Activated CD4-positive, alpha-beta T cell treated with anti-CD3 and anti-CD28 coated beads for 4 hours (primary cell): Measurements from ENCODE around the gene GZMA.
"Not testable (repeated sequence)": the region's sequence is repeated elsewhere in the genome, so short reads cannot be mapped to it uniquely, and the experiment has no call there.

Experiments used
- DNase-seq, 2 donors: peaks; one replicate each; pipeline ENCODE4 v3.0.0-alpha.2; 2020

GZMA gene

DNA sequence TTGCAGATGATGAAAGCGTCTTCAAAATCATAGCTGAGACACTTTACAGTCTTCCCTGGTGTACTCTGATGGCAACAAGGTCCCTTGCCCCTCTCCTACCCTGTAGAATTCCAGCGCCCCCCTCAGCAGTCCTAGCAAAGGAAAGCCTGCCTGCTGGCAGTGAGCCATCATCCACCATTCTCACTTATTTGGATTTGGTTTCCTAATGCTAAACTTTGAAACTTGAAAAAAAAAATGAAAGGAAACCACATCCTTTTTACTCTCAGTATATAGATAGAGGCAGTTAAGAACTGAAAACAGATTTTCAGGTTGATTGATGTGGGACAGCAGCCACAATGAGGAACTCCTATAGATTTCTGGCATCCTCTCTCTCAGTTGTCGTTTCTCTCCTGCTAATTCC, at the start of gene GZMA:
GZMA (plus strand) TSS at position 299 of the 400 bp plus-strand sequence; CDS start at position 336, 37 bp downstream.
- DNase-seq, result peak; percentile 9 to 23

DNA sequence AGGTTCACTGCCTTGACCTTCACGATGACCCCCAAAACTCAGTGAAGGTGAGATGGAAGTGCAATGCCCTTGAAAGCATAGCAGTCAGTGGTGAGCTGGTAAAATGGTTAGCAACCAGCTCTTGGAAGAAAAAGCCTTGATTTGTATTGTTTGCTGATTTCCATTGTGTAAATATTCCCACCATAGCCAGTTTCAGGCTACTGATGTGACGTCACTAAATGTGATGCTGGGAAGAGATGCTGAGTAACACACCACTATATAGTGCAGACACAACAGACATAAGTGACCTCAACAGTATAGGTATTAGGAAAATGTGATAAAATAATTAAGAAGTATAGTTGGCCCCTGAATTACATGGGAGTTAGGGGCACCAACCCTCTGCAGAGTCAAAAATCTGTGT, 47.3 kb upstream of the GZMA start:
- no peak for DNase-seq

DNA sequence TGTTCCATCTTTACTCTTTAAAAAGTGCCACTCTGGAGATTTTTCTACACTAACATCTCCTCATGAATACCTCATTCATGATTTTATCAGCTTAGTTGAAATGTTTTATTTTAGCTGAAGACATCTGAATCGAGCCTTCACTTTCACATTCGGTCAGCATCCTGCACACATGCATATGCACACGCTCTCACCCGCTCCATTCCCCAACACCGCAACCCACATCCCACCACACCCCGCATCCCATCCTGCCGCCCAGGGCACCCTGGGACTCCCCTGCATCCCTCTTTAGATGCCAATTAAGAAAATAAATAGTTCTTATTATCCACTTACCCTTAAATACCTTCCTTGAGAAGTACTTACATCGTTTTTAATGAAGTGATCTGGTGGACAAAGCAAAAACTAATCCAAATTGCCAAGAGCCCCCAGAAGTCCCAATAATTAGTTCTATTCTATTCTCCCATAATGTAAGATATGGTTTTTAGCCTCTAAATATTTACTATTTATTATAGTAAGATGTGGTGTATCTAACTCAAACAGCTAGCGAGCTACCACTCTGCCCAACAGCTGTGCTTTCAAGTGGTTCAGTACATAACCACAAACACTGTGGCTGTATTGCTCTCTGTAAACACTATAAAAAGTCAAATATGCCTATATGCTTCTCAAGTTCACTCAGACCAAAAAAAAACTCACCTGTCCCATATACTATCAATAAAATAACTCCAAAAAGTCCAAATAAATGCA, 40.2 kb upstream of the GZMA start:
- DNase-seq, result peak; percentile 20 to 22

DNA sequence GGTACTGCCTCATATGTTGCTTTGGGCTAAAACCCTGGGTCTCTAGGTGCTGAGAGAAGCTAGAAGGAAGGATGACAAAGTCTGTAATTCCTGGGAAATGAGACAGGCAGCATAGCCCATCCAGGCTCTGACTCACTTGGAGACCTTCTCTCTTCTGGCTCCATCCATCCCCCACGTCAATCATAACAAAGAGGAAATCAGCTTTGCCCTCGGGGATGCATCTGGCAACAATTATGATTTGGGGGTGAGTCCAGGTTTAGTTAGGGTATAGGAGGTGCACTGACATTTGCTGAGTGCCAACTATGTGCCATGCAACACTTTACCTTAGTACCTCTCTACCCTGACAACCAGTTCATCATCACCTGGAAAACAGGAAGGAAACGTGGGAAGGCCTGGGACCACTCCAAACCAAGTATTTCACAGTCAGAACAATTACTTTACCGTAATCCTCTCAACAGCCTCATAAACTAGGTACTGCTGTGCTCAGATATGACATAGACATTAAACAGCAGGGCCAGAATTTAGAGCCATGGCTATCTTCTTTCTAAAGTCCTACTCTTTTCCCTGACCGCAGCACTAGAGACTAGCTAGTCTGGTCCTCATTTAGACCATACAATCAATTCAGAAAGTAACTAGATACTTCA, 39.1 kb upstream of the GZMA start:
- no peak for DNase-seq

DNA sequence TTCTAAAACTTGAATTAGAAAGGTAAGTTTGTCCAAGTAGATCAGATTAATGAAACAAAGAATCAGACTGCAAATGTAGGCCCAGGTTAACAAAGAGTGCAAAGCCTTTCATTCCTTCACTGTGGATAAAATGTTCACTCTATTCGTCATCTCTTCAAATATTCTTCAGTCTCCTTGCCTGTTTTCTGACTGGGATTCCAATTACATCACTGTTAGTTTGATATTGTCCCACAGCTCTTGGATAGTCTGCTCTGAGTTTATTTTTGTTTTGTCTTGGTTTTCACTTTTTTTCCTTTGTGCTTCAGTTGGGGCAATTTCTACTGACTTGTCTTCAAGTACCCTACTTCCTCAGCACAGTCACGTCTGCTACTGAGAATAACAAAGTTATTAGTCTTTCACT, 38.5 kb upstream of the GZMA start:
- no peak for DNase-seq

DNA sequence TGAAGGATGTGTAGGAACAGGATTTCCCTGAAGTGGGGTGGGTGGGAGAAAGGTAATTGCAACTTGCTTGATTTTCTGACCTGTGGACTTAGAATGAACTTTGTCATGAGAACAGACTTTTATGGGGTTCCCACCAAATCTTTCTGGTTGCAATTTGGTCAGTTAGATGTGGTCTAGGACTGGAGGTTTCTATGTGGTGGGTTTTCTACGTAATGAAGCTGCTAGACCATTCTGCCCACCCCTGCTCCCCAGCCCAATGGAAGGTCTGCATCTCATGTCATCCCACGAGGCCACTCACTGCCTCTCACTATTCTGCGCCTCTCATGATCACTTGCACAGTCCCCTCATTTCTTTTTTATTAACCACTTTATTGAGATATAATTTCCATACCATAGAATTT, 37.9 kb upstream of the GZMA start:
- DNase-seq, result no peak

DNA sequence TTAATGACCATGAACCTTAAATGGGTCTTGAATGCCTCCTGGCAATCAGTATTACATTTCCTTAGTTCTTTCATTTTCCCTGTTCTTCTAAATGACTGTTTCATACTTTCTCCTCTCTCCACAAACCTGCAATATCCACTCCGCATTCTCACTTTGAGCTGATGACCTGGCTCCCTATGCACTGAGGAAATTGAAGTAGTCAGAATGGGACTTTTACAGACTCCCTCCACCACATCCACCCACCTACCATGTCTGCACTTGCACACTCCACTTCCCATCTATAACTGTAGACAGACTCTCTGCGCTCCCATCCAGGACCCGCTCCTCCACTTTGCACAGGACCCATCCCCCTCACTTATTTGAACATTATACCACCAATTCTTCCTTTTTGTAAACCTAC, 36.2 kb upstream of the GZMA start:
- DNase-seq, result no peak

DNA sequence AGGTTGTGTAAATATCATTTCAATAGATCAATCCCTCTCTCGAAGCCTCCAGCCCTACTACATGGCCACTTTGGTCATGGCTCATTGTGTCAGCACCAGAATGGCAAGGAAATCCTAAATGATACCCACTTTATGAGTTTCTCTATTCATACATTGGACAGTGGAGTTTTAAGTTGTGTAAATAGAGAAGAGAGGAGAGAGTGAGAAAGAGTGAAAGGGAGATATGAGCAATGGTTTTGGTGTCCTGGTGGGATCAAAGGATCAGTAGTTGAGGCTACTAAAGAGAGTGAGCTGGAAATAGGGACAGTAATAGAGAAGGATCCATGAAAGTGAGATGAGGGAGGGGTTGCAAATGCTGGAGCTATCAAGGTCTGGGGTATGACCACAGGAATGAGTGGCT, 31.5 kb upstream of the GZMA start:
- DNase-seq, result no peak

DNA sequence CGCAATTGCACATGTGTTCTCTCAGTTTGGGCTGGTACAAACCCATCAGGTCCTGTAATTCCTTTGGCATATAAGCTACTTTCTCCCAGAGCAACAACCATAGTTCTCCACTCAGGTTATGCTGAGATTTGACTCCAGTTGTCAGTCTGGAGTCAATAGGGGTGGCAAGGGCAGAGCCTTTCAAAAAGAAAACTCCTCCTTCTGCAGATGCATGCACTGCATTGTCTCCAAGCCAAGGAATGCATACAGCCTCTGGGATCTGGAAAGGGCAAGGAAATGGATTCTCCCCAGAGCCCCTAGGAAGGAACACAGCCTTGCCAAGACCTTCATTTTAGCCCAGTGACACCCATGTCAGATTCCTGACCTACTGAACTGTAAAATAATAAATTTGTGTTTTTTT, 31.0 kb upstream of the GZMA start:
- no peak for DNase-seq

DNA sequence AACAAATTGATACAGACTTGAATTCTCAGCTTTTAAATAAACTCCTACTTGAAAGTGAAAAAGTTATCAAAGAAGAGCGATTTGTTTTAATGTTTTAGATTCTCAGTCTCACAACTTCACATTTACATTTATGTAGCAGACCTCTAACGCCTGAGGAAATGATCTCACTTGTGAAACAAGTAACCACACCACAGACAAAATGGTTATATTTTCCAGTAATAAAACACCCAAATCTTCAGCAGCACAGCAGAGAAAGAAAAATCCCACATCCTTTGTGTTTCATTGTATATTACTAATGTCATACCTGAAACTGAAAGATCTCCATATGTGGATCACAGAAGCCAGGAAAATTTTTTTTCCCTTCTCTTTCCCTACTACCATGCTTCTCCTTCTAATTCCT, 29.8 kb upstream of the GZMA start:
- no peak for DNase-seq

DNA sequence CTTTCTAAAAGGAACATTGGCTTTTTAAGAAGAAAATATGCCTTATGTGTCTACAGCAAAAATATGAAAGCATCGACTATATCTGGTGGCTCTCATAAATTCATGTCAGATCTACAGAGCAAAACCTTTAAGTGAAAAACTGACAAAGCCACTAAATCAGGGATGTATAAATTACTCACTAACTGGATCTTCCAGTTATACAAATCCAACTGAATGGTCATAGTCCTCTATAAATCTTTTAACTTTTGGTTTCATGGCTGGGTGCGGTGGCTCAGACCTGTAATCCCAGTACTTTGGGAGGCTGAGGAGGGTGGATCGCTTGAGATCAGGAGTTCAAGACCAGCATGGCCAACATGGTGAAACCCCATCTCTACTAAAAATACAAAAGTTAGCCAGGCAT, 29.2 kb upstream of the GZMA start:
- DNase-seq, result no peak

DNA sequence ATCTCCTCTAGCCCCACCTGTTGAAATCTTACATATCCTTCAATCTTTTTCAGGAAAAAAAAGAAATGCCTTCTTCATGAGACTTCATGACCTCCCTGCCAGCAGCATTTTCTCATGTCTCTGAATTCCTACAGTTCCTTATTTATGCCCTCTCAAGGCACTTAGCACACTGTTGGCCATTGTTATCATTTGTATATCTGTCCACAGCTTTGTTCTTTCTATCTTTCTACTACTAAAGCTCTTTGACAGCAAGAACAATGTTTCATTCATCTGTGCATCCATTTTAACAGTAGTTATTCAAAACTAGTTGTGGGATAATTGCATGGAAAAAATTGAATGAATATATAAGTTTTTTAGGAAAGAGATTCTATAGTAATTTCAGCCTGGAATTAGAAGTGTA, 20.9 kb upstream of the GZMA start:
- no peak for DNase-seq

DNA sequence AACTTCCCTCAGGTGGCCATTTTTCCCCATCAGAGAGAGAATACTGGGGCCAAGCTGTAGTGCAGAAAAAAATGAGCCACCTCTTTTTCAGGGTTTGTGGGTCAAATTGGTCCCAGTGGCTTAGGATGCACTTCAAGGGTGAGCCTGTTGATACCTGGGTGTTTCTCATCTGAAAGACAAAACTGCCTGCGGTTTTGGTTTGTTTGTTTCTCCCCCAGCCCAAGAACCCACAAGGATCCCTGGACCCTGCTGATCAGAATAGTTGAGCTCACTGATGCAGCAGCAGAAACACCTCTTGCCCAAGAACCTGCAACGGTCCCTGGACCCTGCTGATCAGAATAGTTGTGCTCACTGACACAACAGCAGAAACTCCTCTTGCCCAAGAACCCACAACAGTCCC, 13.1 kb upstream of the GZMA start:
- DNase-seq, result not testable (repeated sequence)

DNA sequence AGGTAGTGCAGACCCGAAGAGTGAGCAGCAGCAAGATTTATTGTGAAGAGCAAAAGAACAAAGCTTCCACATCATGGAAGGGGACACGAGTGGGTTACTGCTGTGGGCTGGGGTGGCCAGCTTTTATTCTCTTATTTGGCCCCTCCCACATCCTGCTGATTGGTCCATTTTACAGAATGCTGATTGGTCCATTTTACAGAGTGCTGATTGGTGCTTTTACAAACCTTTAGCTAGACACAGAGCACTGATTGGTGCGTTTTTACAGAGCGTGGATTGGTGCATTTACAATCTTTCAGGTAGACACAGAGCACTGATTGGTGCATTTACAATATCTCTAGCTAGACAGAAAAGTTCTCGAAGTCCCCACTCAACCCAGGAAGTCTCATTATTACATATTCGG, 11.4 kb upstream of the GZMA start:
- DNase-seq, result not testable (repeated sequence)

DNA sequence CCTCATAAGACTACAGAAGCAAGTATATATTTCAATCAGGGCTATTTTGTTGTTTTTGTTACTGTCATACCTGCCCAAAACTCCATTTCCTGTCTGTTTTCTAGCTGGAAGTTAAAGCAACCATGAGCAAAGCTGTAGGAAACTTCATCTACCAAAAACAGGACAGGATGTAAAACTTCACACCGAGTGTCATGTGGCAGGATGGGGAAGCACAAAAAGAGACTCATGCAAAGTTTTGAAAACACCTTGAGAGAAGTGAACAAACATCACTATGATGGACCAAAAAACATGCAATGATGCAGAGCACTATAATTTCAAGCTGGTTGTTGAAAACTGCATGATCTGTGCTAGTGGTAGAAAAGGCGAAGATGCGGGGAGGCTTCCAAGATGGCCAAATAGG, 6.3 kb upstream of the GZMA start:
- DNase-seq, result no peak

DNA sequence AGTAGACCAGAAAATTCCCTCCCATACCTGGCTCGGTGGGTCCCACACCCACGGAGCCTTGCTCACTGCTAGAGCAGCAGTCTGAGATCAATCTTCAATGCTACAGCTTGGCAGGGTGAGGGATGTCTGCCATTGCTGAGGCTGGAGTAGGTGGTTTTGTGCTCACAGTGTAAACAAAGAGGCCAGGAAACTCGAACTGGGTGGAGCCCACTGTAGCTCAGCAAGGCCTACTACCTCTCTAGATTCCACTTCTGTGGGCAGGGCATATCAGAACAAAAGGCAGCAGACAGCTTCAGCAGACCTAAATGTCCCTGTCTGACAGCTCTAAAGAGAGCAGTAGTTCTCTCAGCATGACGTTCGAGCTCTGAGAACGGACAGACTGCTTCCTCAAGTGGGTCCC, 5.6 kb upstream of the GZMA start:
- DNase-seq, result peak; percentile 17 to 25

DNA sequence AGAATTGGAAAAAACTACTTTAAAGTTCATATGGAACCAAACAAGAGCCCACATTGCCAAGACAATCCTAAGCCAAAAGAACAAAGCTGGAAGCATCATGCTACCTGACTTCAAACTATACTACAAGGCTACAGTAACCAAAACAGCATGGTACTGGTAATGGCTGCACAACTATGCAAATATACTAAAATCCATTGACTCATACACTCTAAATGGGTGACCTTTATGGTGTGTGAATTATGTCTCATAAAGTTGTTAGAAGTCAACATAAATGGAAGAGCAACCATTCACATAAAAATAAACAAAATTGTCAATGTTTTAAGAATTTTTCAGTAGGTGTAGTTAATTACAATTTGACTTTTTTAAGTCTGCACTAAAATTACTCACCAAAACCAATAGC, 1.3 kb upstream of the GZMA start:
- not testable (repeated sequence) for DNase-seq

DNA sequence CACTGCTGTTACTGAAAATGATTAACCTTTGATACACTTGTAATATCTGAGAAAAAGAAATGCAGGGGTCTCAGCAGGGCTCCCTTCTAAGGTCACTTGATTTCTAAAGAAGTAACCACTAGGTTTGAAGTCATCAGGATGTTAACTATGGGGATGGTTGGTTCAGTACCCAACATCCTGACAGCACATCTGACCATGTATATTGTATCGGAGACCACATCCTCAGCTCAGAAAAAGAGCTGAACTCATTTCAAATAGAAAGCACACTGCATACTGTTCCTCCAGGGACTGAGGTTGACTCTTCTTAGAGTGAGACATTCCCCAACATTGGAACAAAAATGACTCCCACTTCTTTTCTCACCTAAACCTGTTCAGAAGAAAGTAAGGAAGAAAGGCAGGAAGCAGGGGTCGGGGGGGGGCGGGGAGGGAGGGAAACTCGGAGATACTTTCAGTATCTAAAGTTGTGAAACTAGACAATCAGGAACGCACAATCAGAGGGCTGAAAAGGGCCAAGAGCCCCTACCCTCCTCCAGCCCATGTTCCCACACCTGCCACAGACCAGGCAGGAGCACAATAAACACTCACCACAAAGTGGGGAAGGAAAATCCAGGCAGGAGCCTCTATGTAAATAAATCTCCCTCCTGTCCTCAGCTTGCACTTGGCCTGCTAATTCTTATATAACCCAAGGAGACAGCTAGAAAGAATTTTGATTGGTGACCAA, 730 bp upstream of the GZMA start:
- no peak for DNase-seq

DNA sequence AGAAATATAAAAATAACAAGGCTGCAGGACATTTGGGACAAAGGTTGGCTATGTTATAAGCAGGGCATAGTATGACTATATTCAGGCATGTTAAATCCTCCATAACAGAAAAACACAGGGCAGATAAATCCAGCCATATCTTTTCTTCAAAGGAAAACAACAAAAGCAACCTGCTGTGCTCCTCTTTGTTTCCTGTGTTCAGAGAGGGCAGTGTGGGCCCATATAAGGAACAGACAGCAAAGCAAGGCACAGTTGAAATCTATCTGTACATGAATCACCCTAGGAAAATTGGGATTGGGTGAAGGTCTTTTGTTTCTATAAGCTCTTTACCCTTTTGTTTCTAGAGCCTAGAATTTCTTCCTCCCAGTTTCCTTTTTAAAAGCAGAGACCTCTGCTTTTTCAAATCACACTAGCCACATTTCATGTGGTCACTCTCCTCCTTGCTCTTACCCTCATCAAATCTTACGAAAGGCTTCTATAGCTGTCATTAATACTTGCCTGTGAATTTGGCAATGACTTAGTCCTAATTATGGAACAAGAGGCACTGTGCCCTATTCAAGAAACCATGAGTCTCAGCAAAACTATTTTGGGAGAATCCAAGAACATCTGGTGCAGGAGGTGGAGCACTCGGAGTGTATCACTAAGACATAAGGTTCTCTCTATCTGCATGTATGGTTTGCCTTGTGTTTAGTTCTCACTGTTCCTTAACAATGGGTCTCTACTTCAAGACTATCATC, 1.8 kb downstream of the GZMA start:
- no peak for DNase-seq

DNA sequence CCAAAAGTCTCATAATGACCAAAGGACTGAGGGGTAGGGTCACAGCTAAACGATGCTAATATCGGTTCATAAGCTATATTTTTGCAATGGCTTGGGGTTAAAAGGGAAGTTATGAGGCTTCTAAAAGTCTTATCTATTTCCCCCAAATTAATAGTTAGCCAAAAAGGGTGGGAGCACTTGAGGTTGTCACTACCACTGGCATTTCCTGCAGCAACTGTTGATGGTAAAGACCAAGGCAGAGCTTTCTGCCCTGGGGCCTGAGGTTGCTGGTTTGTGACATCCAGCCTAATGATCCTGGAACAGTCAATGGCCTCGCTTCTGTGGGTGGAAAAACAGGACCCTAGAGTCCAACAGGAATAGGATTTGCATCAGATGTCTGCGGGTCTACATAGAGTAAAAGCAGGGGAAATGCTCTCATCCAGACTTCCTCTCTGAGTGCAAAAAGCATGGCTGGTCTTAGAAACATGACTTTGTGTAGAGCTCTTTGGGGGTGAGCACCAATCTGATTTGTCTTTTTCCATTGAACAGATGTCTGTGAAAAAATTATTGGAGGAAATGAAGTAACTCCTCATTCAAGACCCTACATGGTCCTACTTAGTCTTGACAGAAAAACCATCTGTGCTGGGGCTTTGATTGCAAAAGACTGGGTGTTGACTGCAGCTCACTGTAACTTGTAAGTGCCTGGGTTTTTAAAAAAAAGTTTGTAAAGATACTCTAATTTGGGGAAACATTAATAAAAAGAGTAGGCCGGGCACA, 2.7 kb downstream of the GZMA start:
- no peak for DNase-seq

DNA sequence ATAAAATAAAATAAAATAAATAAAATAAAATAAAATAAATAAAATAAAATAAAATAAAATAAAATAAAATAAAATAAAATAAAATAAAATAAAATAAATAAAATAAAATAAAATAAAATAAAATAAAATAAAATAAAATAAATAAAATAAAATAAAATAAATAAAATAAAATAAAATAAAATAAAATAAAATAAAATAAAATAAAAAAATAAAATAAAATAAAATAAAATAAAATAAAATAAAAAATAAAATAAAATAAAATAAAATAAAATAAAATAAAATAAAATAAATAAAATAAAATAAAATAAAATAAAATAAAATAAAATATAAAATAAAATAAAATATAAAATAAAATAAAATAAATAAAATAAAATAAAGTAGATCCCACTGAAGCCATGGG, 3.5 kb downstream of the GZMA start:
- not testable (repeated sequence) for DNase-seq

DNA sequence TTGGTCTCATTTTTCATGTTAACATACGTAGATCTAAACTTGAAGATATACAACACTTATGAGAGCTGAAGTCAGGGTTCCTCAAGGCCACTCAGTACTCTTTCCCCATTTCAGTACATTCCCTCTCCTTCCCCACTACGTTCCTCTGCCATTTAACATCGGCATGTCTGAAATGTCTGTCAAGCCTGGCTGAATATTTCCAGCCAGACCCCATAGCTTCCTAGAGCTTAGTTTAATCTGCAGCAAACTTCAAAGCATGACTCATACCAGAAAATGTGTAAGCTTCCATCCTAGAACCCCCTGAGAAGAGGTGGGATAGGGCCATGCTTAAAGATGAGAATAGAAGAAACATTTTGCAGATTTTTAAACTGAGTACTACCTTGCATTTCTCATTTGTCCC, 6.2 kb downstream of the GZMA start:
- no peak for DNase-seq

DNA sequence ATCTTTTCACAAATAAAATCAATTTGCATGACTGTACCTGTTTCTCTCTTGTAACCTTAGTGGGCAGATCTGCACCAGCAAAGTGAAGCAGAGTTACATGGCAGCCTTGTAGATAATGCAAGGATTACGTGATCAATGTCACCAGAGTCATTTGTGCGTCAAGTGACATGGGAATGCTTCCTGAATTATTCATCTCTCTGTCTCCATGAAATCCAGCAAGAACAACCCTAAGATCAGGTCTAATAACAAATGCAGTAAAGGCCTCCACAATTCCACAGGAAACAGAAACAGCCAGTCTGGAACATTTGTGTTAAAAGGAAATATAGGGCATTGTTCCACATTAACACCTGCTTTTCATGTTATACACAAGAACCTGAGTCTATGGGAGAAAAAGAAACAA, 7.8 kb downstream of the GZMA start:
- no peak for DNase-seq
